Cardiac fibroblast (primary cell): ENCODE data around the gene PRRT1.
A peak's percentile ranks its signal among the peaks of the same experiment; 100 is the strongest.
"Not testable (repeated sequence)": the region's sequence is repeated elsewhere in the genome, so short reads cannot be mapped to it uniquely, and the experiment has no call there.

Experiments used
- DNase-seq, 2 donors: peaks; one replicate each; pipeline versions ENCODE4 v3.0.0 to v3.0.0-alpha.2; 2010; ENCODE audit warnings: low read depth in 2 of 2
- H3K4me3 ChIP-seq, 2 donors: replicated peaks in 1 of 2; 1 replicate in 1 of 2; 2 replicates in 1 of 2; pipeline ENCODE4 v1.5.1; 2011; ENCODE audit warnings: low read depth in 2 of 2, low read length in 2 of 2, mild to moderate bottlenecking in 2 of 2, moderate library complexity in 1 of 2
- CTCF ChIP-seq: IDR thresholded peaks from one replicate; pipeline ENCODE4 v1.5.1; 2011; ENCODE audit warnings: low read depth, mild to moderate bottlenecking, low read length, inconsistent platforms

Gene PRRT1

GRCh38 chr6:32148289-32149091, 3.2 kb downstream of the PRRT1 start:
- H3K4me3 ChIP-seq: peak overlapping the region in 1 of 2 donors; percentile 11
- peak in 1 of 2 donors; percentile 24 for DNase-seq
- no peak for TF ChIP-seq CTCF

GRCh38 chr6:32147401-32148132, 4.2 kb downstream of the PRRT1 start:
- H3K4me3 ChIP-seq: no peak overlapping the region
- no peak for DNase-seq

GRCh38 chr6:32146687-32147086, 5.1 kb downstream of the PRRT1 start:
- no peak overlapping the region for H3K4me3 ChIP-seq
- TF ChIP-seq CTCF: no peak
- DNase-seq: no peak

More at GRCh38 chr6:32147401-32148132, 4.2 kb downstream of the PRRT1 start:
- TF ChIP-seq CTCF: no peak

- no peak overlapping the region for H3K4me3 ChIP-seq
- no peak for DNase-seq
- no peak for TF ChIP-seq CTCF
Measured at GRCh38 chr6:32146287-32146686, 5.5 kb downstream of the PRRT1 start.

GRCh38 chr6:32144238-32144637, 7.5 kb downstream of the PRRT1 start:
- not testable (repeated sequence) for H3K4me3 ChIP-seq, DNase-seq

- peak in 1 of 2 donors; percentile 43 for DNase-seq
- H3K4me3 ChIP-seq: no peak overlapping the region
- TF ChIP-seq CTCF: no peak
Measured at GRCh38 chr6:32140420-32141046, 11.2 kb downstream of the PRRT1 start.

- no peak for TF ChIP-seq CTCF
- no peak for DNase-seq
- H3K4me3 ChIP-seq: no peak overlapping the region
Measured at GRCh38 chr6:32139590-32139989, 12.1 kb downstream of the PRRT1 start.
